ENCODE measurements around the gene YIPF2.

DNA sequence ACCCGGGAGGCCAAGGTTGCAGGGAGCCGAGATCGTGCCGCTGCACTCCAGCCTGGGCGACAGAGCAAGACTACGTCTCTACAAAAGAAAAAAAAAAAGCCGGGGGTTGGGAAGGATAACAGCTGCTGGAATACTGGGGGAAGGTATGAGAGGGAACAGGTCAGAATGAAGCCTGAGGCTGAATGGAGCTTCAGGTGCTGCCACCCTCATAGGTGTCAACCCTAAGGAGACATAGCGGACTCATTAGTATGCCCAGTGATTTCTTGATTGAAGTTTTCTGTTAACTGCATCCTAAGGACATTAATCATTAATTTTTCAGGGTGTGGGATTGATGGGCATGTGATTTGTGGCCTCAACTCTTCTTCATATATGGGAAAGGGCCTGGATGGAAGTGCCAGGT lies 38.4 kb upstream of the YIPF2 start:
- TF ChIP-seq, protein P1, sequence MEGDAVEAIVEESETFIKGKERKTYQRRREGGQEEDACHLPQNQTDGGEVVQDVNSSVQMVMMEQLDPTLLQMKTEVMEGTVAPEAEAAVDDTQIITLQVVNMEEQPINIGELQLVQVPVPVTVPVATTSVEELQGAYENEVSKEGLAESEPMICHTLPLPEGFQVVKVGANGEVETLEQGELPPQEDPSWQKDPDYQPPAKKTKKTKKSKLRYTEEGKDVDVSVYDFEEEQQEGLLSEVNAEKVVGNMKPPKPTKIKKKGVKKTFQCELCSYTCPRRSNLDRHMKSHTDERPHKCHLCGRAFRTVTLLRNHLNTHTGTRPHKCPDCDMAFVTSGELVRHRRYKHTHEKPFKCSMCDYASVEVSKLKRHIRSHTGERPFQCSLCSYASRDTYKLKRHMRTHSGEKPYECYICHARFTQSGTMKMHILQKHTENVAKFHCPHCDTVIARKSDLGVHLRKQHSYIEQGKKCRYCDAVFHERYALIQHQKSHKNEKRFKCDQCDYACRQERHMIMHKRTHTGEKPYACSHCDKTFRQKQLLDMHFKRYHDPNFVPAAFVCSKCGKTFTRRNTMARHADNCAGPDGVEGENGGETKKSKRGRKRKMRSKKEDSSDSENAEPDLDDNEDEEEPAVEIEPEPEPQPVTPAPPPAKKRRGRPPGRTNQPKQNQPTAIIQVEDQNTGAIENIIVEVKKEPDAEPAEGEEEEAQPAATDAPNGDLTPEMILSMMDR (IDR thresholded peaks at IDR 0.05), result no peak
- no peak for TF ChIP-seq POLR2A (IDR thresholded peaks at IDR 0.05)

Data from Peyer's patch (tissue), 4 donors.